Measurements from ENCODE around the gene SPDYE2.
"Not testable (repeated sequence)": the region's sequence is repeated elsewhere in the genome, so short reads cannot be mapped to it uniquely, and the experiment has no call there.

The SPDYE2 gene

GRCh38 chr7:102542083-102542482, 8.9 kb upstream of the SPDYE2 start:
- DNase-seq: not testable (repeated sequence)

GRCh38 chr7:102542771-102543170, 8.3 kb upstream of the SPDYE2 start:
- DNase-seq: not testable (repeated sequence)

GRCh38 chr7:102543596-102543995, 7.4 kb upstream of the SPDYE2 start, which contains the start of gene UPK3BL2:
Gene UPK3BL2, minus strand, starts transcription at chr7:102543696. Its CDS starts 60 bp downstream, at chr7:102543636.
- DNase-seq: not testable (repeated sequence)

GRCh38 chr7:102544372-102544771, 6.7 kb upstream of the SPDYE2 start:
- not testable (repeated sequence) for DNase-seq

GRCh38 chr7:102545288-102545687, 5.7 kb upstream of the SPDYE2 start:
- DNase-seq: not testable (repeated sequence)

- DNase-seq: not testable (repeated sequence)
Observed at GRCh38 chr7:102546353-102546752, 4.7 kb upstream of the SPDYE2 start.

- DNase-seq: not testable (repeated sequence)
Observed at GRCh38 chr7:102568620-102569019, 17.6 kb downstream of the SPDYE2 start.

GRCh38 chr7:102572261-102573239, 21.5 kb downstream of the SPDYE2 start, which contains the start of gene POLR2J3:
Gene POLR2J3, minus strand, starts transcription at chr7:102572583. Its CDS starts 62 bp downstream, at chr7:102572521.
- peak; percentile 93 for DNase-seq

DNA sequence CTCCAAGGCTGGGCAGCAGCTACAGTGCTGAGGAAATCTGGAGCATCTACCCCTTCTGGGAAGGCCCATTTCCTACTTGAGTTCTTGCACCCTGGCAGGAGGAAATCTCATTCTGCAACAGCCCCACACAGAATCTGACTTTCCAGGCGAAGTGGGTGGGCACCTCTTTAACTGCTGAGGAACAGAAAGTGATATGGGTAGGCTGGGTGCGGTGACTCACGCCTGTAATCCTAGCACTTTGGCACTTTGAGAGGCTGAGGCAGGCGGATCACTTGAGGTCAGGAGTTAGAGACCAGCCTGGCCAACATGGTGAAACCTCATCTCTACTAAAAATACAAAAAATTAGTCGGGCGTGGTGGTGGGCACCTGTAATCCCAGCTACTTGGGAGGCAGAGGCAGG, 23.6 kb downstream of the SPDYE2 start:
- not testable (repeated sequence) for DNase-seq

GRCh38 chr7:102576363-102576762, 25.3 kb downstream of the SPDYE2 start:
- DNase-seq: not testable (repeated sequence)

DNA sequence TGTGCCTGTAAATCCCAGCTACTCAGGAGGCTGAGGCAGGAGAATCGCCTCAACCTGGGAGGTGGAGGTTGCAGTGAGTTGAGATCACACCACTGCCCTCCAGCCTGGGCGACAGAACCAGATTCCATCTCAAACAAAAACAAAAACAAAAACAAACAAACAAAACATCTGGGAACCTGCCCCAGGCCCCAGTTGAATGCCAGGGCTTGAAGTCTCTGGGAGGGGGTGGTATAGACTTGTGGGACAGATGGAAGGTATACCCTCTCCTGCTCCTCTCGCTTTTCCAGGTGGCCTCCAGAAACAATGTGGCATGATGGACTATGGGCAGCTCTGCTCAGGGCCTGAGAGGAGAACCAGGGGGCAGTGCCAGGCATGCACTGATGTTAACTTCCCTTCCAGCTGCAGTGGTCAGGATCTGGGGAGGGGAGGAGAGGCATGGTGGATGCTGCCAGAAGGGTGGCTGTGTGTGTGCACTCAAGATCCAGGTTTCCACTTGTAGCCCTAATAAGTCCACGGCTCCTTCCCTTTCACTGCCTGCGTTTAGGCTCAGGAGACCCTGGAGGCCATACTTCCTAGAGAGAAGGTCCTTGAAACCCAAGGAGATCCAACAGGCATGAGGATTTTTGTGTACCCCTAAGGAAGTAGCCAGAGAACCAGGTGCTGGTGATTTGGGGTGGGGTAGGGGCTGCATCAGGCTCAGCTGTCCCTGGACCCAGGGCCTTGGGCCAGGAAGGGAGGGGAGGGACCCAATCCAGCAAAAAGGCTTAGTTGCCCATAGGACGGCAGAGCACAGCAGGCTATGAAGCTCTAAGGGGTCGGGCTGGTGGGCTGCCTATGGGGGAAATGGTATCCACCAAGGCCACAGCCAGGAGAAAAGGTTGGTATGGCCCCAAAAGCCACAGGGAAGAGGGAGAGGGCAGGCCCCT, 26.6 kb downstream of the SPDYE2 start:
- not testable (repeated sequence) for DNase-seq

- DNase-seq: not testable (repeated sequence)
Observed at GRCh38 chr7:102578486-102578885, 27.5 kb downstream of the SPDYE2 start.

DNA sequence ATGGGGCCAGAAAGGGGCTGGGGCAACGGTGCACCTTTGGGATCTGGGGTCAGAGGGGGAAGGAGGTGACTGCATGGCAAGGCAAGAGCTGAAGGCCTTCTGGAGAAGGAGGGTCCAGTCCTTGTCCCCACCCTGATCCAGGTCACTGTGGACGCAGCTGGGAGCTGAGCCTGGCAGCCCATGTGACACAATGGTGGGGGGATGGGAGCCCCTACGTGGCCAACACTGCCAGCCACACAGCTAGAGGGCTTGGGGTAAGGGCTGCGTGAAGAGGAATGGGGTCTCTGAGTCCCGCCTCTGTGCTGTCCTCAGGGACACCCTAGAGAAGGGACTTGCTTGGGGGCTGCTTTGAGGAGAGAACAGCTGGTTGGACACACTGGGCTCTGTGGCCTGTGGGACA, 30.7 kb downstream of the SPDYE2 start:
- not testable (repeated sequence) for DNase-seq

- DNase-seq: not testable (repeated sequence)
Observed at GRCh38 chr7:102583495-102583894, 32.5 kb downstream of the SPDYE2 start.

- not testable (repeated sequence) for DNase-seq
Observed at GRCh38 chr7:102589857-102590256, 38.8 kb downstream of the SPDYE2 start.

- DNase-seq: not testable (repeated sequence)
Observed at GRCh38 chr7:102592477-102593019, 41.5 kb downstream of the SPDYE2 start.

- not testable (repeated sequence) for DNase-seq
Observed at GRCh38 chr7:102593637-102594334, 42.8 kb downstream of the SPDYE2 start.

GRCh38 chr7:102596036-102596435, 45.0 kb downstream of the SPDYE2 start:
- DNase-seq: not testable (repeated sequence)

- DNase-seq: not testable (repeated sequence)
Observed at GRCh38 chr7:102599699-102600098, 48.7 kb downstream of the SPDYE2 start.

- not testable (repeated sequence) for DNase-seq
Observed at GRCh38 chr7:102602317-102602716, 51.3 kb downstream of the SPDYE2 start.

GRCh38 chr7:102604431-102605145, 53.6 kb downstream of the SPDYE2 start:
- not testable (repeated sequence) for DNase-seq

Data from hematopoietic multipotent progenitor cell treated with erythropoietin and hydrocortisone succinate and interleukin-3 and kit ligand, for 4 days (in vitro differentiated cells).